Measurements from ENCODE around the gene BIN1. TPM values are rescaled to one million over a fixed set of nuclear protein-coding genes. Genes with fewer than 3 reads are reported as not detected.
"Not testable (repeated sequence)": the region's sequence is repeated elsewhere in the genome, so short reads cannot be mapped to it uniquely, and the experiment has no call there.

Gene BIN1
- total RNA-seq, 1 experiment from 2014 or later, result 31.8 TPM

DNA sequence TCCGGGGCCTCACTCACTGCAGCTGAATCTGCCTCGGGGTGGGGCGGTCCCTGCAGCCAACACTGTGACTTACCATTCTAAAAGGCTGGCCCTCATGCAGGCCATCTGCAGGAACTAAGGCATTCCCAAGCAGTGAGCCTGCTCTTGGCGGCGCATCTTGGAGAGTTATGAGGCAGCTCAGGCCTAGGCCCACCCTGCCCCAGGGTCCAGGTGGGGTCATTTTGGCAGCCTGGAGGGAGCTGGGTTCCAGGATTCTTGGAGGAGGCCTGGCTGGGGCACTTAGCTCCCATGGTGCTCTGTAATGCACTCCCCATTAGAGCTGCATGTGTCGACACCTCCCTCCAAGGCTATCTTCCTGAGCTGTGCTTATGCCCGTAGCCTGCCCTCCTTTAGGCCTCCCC is 14.8 kb upstream of the BIN1 start (continued):
- TF ChIP-seq RAD21 (IDR thresholded peaks at IDR 0.05; ENCODE audit: low read depth), result no peak
- no peak for TF ChIP-seq CEBPB (IDR thresholded peaks at IDR 0.05; ENCODE audit: low read depth)

DNA sequence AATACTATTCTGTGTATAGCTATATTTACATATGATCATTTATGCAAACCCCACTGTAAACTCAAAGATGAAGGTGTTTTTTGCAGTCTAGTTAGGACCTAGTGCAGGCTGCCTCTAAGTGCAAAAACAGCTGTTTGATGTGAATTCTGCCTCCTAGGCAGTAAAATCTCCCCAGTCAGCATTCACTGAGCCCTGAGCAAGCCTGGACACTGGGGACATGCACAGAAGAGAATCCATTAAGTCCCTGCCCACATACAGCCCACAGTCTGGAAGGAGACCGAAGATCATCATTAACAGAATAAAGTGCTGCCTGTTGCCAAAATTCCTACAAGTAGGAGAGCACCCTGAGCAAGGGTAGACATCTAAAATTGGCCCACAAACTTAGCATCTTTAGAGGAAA is 14.4 kb upstream of the BIN1 start:
- no peak overlapping the region for H3K9ac ChIP-seq (ENCODE audit: low read length)
- POLR2A ChIA-PET, result no interaction called here
- no peaks in the 10 kb centered on the region for H3K9me2 ChIP-seq (ENCODE audit: insufficient read depth)
- no peaks in the 10 kb centered on the region for H3K27me3 ChIP-seq (ENCODE audit: insufficient read depth, low read length)
- CTCF ChIA-PET, result no interaction called here
- DNase-seq (ENCODE audit: low read depth, low spot score) (no peak), ATAC-seq (no peak)
- RAD21 ChIA-PET (ENCODE audit: low non-redundant PET in 1 of 2, low total read pairs in 2 of 2, uncharacterized antibody in 2 of 2, unreplicated experiment in 2 of 2), result no interaction called here
- intact Hi-C loops (cut with micrococcal nuclease), result no loop called here
- H2AFZ ChIP-seq (ENCODE audit: low read depth, low read length, poor library complexity, severe bottlenecking), result no peak overlapping the region
- no peak for TF ChIP-seq CBX3 (IDR thresholded peaks at IDR 0.05; ENCODE audit: low read depth)
- TF ChIP-seq SIN3A (IDR thresholded peaks at IDR 0.05; ENCODE audit: low read depth), result no peak
- TF ChIP-seq, protein P1, sequence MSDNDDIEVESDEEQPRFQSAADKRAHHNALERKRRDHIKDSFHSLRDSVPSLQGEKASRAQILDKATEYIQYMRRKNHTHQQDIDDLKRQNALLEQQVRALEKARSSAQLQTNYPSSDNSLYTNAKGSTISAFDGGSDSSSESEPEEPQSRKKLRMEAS (IDR thresholded peaks at IDR 0.05), result no peak
- TF ChIP-seq FOSL1 (IDR thresholded peaks at IDR 0.05; ENCODE audit: low read depth), result no peak
- no peaks in the 10 kb centered on the region for H3K4me1 ChIP-seq (ENCODE audit: control insufficient read depth in 1 of 2, insufficient read depth in 2 of 2, low read length in 2 of 2)
- H3K4me3 ChIP-seq (replicated peaks in 1 of 2; ENCODE audit: low read depth in 1 of 2, low read length in 2 of 2), result no peak overlapping the region
- H4K20me1 ChIP-seq (ENCODE audit: insufficient read depth), result no peaks in the 10 kb centered on the region
- H3K4me2 ChIP-seq (ENCODE audit: low read length), result no peak overlapping the region
- H3K27ac ChIP-seq (ENCODE audit: low read depth, low read length), result no peak overlapping the region
- H3K9me3 ChIP-seq (ENCODE audit: control insufficient read depth in 1 of 2, insufficient read depth in 1 of 2, low read depth in 1 of 2, low read length in 2 of 2), result no peaks in the 10 kb centered on the region
- H3K36me3 ChIP-seq (ENCODE audit: control insufficient read depth in 1 of 2, insufficient read depth in 2 of 2, low read length in 2 of 2), result no peaks in the 10 kb centered on the region
- no TSS peak for BruUV-seq (replicated peaks)
- H3K79me2 ChIP-seq (ENCODE audit: insufficient read depth, low read length), result no peaks in the 10 kb centered on the region

DNA sequence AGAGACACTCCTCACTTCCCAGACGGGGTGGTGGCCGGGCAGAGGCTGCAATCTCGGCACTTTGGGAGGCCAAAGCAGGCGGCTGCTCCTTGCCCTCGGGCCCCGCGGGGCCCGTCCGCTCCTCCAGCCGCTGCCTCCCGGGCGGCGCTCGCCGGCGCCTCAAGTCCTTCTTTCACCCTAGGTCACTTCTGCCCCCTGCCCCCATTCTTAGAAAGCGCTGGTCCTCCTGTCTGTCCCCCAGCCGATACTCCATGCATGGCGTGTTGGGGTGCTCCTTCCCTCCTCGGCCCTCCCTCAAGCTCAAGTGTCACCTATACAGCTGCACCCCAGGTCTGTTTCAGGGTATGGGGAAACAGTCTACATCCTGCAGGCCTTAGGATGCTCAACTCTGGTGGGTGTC is 13.5 kb upstream of the BIN1 start:
- H3K4me2 ChIP-seq (ENCODE audit: low read length); H3K9me3 ChIP-seq (ENCODE audit: control insufficient read depth in 1 of 2, insufficient read depth in 1 of 2, low read depth in 1 of 2, low read length in 2 of 2); DNase-seq (ENCODE audit: low read depth, low spot score); H3K27me3 ChIP-seq (ENCODE audit: insufficient read depth, low read length); intact Hi-C loops (cut with micrococcal nuclease); RAD21 ChIA-PET (ENCODE audit: low non-redundant PET in 1 of 2, low total read pairs in 2 of 2, uncharacterized antibody in 2 of 2, unreplicated experiment in 2 of 2); H3K4me3 ChIP-seq (replicated peaks in 1 of 2; ENCODE audit: low read depth in 1 of 2, low read length in 2 of 2); H4K20me1 ChIP-seq (ENCODE audit: insufficient read depth); ATAC-seq; H3K79me2 ChIP-seq (ENCODE audit: insufficient read depth, low read length); H3K27ac ChIP-seq (ENCODE audit: low read depth, low read length); CTCF ChIA-PET; H3K9ac ChIP-seq (ENCODE audit: low read length); H3K9me2 ChIP-seq (ENCODE audit: insufficient read depth); H3K4me1 ChIP-seq (ENCODE audit: control insufficient read depth in 1 of 2, insufficient read depth in 2 of 2, low read length in 2 of 2); H2AFZ ChIP-seq (ENCODE audit: low read depth, low read length, poor library complexity, severe bottlenecking); H3K36me3 ChIP-seq (ENCODE audit: control insufficient read depth in 1 of 2, insufficient read depth in 2 of 2, low read length in 2 of 2); BruUV-seq (replicated peaks); POLR2A ChIA-PET: not testable (repeated sequence)
